Epithelial cell of esophagus (primary cell): ENCODE data around the gene DST.
A peak's percentile ranks its signal among the peaks of the same experiment; 100 is the strongest.

ENCODE experiments used
- DNase-seq: peaks from one replicate; pipeline ENCODE4 v3.0.0; 2010; ENCODE audit warnings: low read depth
- H3K4me3 ChIP-seq: 2 replicates; pipeline ENCODE4 v1.5.1; 2011; ENCODE audit warnings: mild to moderate bottlenecking, low read length, control low read depth
- TF ChIP-seq, protein P1 (sequence below): IDR thresholded peaks from 2 replicates; pipeline ENCODE4 v1.5.1; 2011; ENCODE audit warnings: low read depth, mild to moderate bottlenecking, low read length, control low read depth, inconsistent platforms; ENCODE audit not compliant: insufficient read depth; ENCODE audit errors: missing control alignments

Gene DST

DNA sequence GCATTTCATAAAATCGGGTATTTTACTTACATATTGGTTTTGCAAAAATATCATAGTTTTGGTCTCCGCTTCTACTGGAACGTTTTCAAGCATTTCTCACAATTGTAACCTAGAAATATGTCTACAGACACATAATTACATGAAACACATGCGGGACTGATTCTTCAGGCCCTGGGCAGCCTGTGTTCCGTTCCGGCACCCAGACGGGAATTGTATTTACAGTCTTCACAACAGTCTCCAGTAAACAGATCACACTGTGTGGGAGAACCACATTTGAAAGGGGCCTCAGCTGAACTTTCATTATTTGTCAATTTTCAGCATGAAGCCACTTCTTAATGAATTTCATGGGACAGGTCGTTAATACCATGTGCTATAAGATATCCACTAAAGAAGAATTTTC is 196.9 kb downstream of the DST start:
- TF ChIP-seq, protein P1, sequence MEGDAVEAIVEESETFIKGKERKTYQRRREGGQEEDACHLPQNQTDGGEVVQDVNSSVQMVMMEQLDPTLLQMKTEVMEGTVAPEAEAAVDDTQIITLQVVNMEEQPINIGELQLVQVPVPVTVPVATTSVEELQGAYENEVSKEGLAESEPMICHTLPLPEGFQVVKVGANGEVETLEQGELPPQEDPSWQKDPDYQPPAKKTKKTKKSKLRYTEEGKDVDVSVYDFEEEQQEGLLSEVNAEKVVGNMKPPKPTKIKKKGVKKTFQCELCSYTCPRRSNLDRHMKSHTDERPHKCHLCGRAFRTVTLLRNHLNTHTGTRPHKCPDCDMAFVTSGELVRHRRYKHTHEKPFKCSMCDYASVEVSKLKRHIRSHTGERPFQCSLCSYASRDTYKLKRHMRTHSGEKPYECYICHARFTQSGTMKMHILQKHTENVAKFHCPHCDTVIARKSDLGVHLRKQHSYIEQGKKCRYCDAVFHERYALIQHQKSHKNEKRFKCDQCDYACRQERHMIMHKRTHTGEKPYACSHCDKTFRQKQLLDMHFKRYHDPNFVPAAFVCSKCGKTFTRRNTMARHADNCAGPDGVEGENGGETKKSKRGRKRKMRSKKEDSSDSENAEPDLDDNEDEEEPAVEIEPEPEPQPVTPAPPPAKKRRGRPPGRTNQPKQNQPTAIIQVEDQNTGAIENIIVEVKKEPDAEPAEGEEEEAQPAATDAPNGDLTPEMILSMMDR = no peak
- H3K4me3 ChIP-seq = no peak overlapping the region
- DNase-seq = no peak

DNA sequence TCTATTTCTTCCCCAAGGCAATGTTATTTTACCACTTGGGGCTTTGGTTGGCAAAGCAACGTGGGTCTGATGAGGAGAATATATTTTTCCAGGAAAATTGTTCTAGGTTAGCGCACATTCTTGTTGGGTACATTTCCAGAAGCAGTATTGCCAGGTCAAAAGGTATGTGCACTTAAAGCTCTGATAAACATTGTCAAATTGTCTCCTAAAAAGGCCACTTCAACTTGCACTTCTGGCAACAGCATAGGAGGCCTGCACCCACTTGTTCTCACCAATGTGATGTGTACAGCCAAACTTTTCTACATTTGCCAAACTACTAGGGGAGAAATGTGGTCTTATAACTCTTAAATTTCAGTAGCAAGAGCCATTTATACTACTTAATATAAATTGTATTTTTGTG is 197.8 kb downstream of the DST start:
- no peak overlapping the region for H3K4me3 ChIP-seq
- TF ChIP-seq, protein P1 = no peak
- no peak for DNase-seq

DNA sequence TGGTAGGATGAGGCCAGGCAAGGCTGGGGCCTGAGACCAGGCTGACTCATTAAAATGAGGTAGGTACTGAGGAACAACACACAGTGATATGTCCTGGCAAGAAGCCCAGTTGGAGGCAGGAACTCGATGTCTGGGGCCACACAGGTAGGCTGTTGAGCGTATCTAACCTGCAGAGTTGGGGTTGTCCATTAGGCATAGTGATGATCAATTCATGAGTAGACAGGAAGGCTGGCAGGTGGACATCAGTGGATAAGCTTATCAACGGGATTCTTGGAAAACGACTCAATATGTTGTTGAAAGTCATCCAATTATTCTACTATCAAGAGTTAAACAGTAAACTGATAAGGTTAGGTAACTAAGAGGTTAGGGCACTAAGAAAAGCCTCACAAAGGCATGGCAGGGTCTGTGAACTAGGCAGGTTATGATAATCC is 202.1 kb downstream of the DST start:
- TF ChIP-seq, protein P1 = no peak
- no peak overlapping the region for H3K4me3 ChIP-seq
- peak; percentile 76 for DNase-seq

DNA sequence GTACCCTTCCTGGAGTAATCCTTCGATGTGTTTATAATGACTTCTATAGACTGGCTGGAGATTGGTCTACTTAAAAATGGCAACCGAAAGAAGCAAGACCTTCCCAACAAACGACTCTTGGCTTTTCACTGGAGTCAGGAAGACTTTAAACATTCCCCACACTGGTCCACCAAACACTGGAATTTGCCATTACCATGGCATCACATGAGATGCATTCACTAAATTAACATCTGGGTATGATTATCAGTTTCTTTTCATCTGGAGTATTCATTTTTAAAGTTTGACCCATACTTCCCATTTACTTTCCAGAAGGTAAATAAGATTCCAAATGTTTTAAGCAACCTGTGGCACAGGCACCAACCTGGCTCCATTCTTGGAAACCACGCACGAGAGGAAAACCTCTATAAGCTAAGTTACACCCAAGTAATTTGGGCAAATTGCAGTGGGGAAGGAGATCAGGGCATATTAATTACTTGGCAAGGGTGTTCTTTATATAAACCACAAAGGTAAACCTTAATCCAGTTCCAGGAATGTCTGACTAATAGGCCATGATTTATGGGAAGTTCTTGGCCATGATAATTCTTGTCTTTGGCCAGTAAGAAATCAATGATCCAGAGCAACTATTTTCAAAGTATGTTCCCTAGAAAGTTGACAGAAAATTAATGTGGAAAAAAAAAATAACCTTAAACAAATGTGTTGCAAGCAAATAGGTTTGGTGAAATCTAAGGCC is 205.4 kb downstream of the DST start:
- TF ChIP-seq, protein P1 = no peak
- DNase-seq = peak; percentile 57
- H3K4me3 ChIP-seq = no peak overlapping the region

DNA sequence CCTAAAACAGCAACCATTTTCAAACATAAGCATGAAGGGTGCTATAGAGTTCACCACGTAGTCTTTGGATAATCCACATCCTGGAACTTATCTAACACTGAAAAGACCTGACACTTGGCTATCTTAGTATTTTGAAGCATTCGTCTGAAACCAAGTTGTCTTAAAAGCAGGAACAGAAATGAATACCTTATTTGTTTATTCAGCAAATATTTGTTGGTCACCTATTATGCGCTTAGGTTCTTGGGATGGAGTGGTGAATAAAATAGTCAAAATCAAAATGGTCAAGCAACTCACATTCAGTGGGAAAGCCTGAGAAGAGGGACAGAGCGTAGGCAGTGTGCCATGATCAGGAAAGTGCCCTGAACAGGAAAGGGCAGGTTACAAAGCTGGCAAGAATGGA is 206.9 kb downstream of the DST start:
- no peak for DNase-seq
- TF ChIP-seq, protein P1 = no peak
- no peak overlapping the region for H3K4me3 ChIP-seq

DNA sequence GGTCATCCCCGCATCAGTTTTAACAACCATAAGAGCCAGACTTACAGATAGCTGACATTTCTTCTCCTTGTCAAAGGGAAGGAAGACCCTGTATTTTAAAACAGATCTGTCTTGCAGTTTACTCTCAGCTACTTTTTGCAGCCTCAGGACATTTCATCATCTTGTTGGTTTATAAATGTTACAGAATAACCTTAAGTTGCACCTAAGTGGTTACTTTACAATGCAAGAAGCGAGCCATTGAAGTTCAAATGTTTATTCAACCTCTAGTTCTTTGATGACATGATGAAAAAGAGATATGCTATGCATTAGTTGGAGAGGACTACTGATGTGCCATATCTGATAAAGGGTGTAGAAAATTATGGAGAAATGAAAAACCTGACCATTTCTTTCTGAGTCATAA is 207.4 kb downstream of the DST start:
- H3K4me3 ChIP-seq = no peak overlapping the region
- no peak for DNase-seq
- TF ChIP-seq, protein P1 = no peak

DNA sequence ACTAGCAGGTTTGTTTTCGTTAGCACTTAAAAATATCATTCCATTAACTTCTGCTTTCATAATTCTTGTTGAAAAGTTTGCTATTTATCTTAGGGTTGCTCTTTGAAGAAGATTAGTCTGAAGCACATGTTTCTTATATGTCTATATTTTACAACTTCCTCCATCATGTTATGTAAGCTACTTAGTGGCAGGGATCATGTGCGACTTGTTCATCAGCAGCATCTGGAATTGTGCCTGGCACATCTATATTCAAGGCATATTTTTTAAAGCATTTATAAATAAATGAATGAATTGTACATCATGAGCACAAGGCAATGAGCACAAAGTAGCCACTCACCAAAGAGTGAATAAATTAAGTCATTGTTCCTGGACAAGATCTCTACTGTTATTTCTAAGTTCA is 208.1 kb downstream of the DST start:
- DNase-seq = no peak
- no peak overlapping the region for H3K4me3 ChIP-seq
- TF ChIP-seq, protein P1 = no peak
